Measurements from ENCODE around the gene NKAIN2.

- TF ChIP-seq CTCF (IDR thresholded peaks at IDR 0.05): no peak
- no peak for TF ChIP-seq ZFX (IDR thresholded peaks at IDR 0.05; ENCODE audit: borderline replicate concordance)
These were observed 163.0 kb downstream of the NKAIN2 start for GRCh38 chr6:123966618-123967017.

All from 22Rv1 (cell line).